Activated gamma-delta T cell treated with anti-CD3 and anti-CD28 coated beads, Interleukin-2, amount 50 U/mL, for 16 hours (primary cell): ENCODE data around the gene CHKA.

ENCODE experiments used
- DNase-seq: peaks from one replicate; pipeline ENCODE4 v3.0.0-alpha.2; 2020; ENCODE audit warnings: low read depth

CHKA gene

GRCh38 chr11:68013611-68014156, 107.5 kb downstream of the CHKA start:
- DNase-seq: no peak

GRCh38 chr11:68012843-68013610, 108.2 kb downstream of the CHKA start:
- DNase-seq: no peak

GRCh38 chr11:68012044-68012842, 108.9 kb downstream of the CHKA start:
- DNase-seq: no peak

GRCh38 chr11:68011051-68011943, 109.9 kb downstream of the CHKA start:
- DNase-seq: no peak

GRCh38 chr11:68010090-68011041, 110.8 kb downstream of the CHKA start, which contains the start of gene ALDH3B1:
Gene ALDH3B1 (plus strand): TSS chr11:68010327. CDS start chr11:68015298, 4,971 bp downstream.
- DNase-seq: no peak

- no peak for DNase-seq
Observed at GRCh38 chr11:68009391-68010089, 111.6 kb downstream of the CHKA start.

GRCh38 chr11:68008381-68009337, 112.5 kb downstream of the CHKA start:
- no peak for DNase-seq

GRCh38 chr11:68007498-68008380, 113.4 kb downstream of the CHKA start:
- no peak for DNase-seq

GRCh38 chr11:68006606-68007166, 114.5 kb downstream of the CHKA start:
- DNase-seq: no peak

- DNase-seq: no peak
Observed at GRCh38 chr11:68004551-68005335, 116.4 kb downstream of the CHKA start.

- DNase-seq: peak; percentile 63
Observed at GRCh38 chr11:68003846-68004550, 117.2 kb downstream of the CHKA start, which contains the start of gene UNC93B1. Gene UNC93B1 (minus strand): TSS chr11:68004097. CDS start chr11:68004043, 54 bp downstream.

GRCh38 chr11:68002938-68003845, 118.0 kb downstream of the CHKA start:
- DNase-seq: peak; percentile 33
